Fibroblast of the aortic adventitia (primary cell): ENCODE data around the gene SLITRK1. TPM values are rescaled to one million over a fixed set of nuclear protein-coding genes. Genes with fewer than 3 reads are reported as not detected.

Experiments
- DNase-seq: peaks from one replicate; pipeline ENCODE4 v3.0.0-alpha.2; 2010; ENCODE audit warnings: low read depth
- H3K4me3 ChIP-seq: 2 replicates; pipeline ENCODE4 v1.5.1; 2011; ENCODE audit warnings: low read depth, mild to moderate bottlenecking, control low read depth, low read length, moderate library complexity
- total RNA-seq: library from RNA; depleted of rRNA; stranded (reverse); fragments of >200 nt; gene quantifications from 2 replicates; pipeline ENCODE4 v1.2.3, GENCODE V29; 2012; ENCODE audit warnings: low replicate concordance
- TF ChIP-seq, protein P1 (sequence below): IDR thresholded peaks from 2 replicates; pipeline ENCODE4 v1.5.1; 2011; ENCODE audit warnings: mild to moderate bottlenecking, low read length, control low read depth, inconsistent platforms; ENCODE audit not compliant: insufficient read depth

SLITRK1 gene
- total RNA-seq, 1 donor = 0.90 TPM

GRCh38 chr13:83905641-83906040, 23.4 kb upstream of the SLITRK1 start:
- no peak overlapping the region for H3K4me3 ChIP-seq
- TF ChIP-seq, protein P1, sequence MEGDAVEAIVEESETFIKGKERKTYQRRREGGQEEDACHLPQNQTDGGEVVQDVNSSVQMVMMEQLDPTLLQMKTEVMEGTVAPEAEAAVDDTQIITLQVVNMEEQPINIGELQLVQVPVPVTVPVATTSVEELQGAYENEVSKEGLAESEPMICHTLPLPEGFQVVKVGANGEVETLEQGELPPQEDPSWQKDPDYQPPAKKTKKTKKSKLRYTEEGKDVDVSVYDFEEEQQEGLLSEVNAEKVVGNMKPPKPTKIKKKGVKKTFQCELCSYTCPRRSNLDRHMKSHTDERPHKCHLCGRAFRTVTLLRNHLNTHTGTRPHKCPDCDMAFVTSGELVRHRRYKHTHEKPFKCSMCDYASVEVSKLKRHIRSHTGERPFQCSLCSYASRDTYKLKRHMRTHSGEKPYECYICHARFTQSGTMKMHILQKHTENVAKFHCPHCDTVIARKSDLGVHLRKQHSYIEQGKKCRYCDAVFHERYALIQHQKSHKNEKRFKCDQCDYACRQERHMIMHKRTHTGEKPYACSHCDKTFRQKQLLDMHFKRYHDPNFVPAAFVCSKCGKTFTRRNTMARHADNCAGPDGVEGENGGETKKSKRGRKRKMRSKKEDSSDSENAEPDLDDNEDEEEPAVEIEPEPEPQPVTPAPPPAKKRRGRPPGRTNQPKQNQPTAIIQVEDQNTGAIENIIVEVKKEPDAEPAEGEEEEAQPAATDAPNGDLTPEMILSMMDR = no peak
- DNase-seq = no peak

DNA sequence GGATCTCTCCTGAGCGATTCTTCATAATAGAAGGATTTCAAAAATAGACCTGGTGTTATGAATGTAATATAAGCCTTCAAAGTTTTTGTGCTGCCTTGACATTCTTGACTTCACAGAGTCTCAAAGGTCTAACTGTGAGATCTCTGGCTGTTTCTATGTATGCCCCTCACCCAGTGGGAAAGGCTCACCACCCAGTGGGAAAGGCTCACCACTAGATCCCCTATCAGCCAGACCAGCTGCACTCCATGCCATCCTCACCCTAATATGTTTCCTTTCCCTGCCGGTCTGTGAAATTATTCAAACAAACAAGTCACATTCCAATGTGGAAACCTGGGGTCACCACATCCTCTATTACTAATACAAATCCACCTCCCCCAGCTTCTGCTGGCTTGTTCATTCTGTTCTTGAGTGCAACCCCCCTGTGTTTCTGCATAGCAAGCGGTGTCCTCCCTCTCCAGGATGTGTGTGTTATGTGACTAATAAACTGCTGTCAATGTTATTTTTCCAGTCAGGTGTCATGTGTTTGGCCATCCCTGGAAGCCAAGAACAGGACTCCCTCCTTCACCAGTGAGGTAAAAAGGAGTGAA, 13.8 kb upstream of the SLITRK1 start:
- H3K4me3 ChIP-seq = no peak overlapping the region
- TF ChIP-seq, protein P1 = no peak
- DNase-seq = no peak

GRCh38 chr13:83890358-83890757, 8.1 kb upstream of the SLITRK1 start:
- H3K4me3 ChIP-seq = no peak overlapping the region
- TF ChIP-seq, protein P1 = no peak
- DNase-seq = no peak

DNA sequence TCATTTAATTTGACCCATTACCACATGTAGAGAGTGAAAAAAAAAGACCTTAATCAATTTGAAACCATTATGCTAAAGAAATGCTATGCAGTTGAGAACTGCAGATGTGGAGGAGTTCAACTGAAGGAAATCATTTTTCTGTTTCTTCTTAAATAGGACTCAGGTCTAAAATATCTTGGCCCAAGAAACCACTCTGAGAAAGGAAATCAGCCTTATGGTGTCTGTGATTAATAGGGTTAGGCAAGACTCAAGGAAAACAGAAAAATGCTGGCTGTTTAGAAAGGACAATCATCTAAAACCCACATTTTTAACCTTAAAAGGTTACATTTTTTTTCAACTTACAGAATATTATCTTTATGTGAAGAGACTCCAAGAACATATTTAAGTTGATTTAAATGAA, 1.9 kb upstream of the SLITRK1 start:
- TF ChIP-seq, protein P1 = no peak
- no peak overlapping the region for H3K4me3 ChIP-seq
- no peak for DNase-seq

DNA sequence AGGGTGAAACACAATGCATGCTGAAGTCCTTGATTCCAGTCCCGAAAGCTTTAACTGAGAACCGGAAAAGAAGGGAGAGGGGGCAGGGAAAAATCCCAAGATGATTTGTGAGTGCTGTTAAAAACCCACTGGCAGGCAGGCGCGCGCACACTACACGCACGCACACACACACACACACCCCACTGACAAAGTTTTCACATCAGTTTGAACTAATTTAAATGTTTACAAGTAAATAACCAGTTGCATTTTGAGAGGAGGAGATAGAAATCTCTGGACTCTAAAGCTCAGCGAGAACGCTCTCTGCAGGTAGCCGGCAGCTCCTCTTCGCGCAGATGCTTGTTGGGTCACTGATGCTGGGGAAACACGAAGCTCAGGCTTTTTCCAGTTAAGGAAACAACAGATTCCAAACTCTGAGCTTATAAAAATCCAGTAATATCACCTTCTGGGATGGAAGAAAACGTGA, 818 bp upstream of the SLITRK1 start:
- no peak overlapping the region for H3K4me3 ChIP-seq
- TF ChIP-seq, protein P1 = no peak
- no peak for DNase-seq

DNA sequence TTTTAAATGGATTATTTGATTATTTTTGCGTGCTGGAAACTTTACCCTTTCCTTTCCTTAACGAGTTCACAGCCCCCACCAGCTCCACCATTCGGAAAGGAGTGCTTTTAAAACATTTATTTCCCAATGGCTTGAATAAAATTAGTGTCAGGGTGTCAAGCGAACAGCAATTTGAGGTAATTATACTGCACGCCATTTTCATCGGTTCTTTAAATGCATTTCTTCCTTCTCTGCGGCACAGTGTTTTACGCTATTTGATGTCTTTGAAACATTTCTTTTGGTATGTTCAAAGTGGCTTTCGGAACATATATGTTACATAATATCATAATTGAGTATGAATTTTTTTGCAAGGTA, 309 bp upstream of the SLITRK1 start:
- DNase-seq = no peak
- TF ChIP-seq, protein P1 = no peak
- no peak overlapping the region for H3K4me3 ChIP-seq

GRCh38 chr13:83881140-83881684, 1.1 kb downstream of the SLITRK1 start:
- DNase-seq = no peak
- TF ChIP-seq, protein P1 = no peak
- peak overlapping the region; percentile 22 for H3K4me3 ChIP-seq
